Measurements from ENCODE around the gene USP4. TPM values are rescaled to one million over a fixed set of nuclear protein-coding genes. Genes with fewer than 3 reads are reported as not detected.
"Not testable (repeated sequence)": the region's sequence is repeated elsewhere in the genome, so short reads cannot be mapped to it uniquely, and the experiment has no call there.

Gene USP4
- total RNA-seq, 3 donors from 2014 or later = 26.3 to 32.8 (median 29.9) TPM

DNA sequence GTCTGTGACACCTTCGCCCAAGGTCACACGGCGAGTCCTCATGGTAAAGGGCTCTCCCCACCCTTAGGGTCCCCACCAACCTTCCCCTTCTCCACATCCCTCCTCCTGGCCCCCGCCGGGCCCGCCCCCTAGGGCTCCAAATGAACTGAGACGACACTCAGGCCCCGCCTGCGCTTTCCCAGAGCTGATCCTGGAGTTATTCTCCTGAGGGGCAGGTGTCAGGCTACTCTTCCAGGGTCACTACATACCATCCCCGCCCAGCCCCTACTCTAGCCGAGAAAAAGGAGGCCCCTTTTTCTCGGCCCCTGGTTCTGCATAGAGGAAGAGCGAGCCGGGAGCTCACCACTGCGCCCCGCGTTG lies 292 bp downstream of the USP4 start:
- H3K9me3 ChIP-seq = no peaks in the 10 kb centered on the region
- peaks cover 0 to 6% of the 10 kb centered on the region in 2 donors for H3K4me1 ChIP-seq
- peak overlapping the region; percentile 71 to 95 (median 88) for H3K4me3 ChIP-seq
- intact Hi-C loops (cut with DNase I; ENCODE audit: low total_unique reads) = no loop called here
- no peaks in the 10 kb centered on the region for H3K36me3 ChIP-seq
- TF ChIP-seq POLR2A (IDR thresholded peaks at IDR 0.05) (no peak), POLR2AphosphoS5 (IDR thresholded peaks at IDR 0.05) (no peak)
- TF ChIP-seq, protein P1, sequence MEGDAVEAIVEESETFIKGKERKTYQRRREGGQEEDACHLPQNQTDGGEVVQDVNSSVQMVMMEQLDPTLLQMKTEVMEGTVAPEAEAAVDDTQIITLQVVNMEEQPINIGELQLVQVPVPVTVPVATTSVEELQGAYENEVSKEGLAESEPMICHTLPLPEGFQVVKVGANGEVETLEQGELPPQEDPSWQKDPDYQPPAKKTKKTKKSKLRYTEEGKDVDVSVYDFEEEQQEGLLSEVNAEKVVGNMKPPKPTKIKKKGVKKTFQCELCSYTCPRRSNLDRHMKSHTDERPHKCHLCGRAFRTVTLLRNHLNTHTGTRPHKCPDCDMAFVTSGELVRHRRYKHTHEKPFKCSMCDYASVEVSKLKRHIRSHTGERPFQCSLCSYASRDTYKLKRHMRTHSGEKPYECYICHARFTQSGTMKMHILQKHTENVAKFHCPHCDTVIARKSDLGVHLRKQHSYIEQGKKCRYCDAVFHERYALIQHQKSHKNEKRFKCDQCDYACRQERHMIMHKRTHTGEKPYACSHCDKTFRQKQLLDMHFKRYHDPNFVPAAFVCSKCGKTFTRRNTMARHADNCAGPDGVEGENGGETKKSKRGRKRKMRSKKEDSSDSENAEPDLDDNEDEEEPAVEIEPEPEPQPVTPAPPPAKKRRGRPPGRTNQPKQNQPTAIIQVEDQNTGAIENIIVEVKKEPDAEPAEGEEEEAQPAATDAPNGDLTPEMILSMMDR (IDR thresholded peaks at IDR 0.05) = no peak
- H3K27ac ChIP-seq = peak overlapping the region; percentile 90 to 98
- DNase-seq (ENCODE audit: low spot score in 2 of 2) = peak in 1 of 2 donors; percentile 32
- H3K27me3 ChIP-seq = no peaks in the 10 kb centered on the region

DNA sequence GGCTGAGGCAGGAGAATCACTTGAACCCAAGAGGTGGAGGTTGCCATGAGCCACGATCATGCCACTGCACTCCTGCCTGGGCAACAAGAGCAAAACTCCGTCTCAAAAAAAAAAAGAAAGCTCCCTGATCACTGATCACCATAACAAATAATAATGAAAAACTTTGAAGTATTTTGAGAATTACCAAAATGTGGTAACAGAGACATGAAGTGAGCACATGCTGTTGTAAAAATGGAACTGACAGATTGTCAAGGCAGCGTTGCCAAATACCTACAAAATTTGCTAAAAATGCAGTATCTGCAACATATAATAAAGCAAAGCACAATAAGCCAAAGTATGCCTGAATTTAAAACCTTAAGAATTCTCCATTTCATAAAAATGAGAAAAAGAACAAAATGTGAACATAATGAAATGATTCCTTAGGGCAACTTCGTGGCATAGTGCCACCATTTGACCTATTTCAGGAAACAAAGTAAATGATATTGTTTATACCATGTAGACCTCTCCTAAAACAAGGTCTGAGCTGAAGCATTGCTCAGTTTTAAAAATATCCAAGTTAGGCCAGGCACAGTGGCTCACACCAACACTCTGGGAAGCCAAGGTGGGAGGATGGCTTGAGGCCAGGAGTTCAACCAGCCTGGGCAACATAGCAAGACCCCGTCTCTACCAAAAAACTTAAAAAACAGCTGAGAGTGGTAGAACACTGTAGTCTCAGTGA lies 5.8 kb downstream of the USP4 start:
- Histone ChIP-seq H3K4me1 (peaks cover 0 to 4% of the 10 kb centered on the region in 2 donors), H3K9me3 (no peaks in the 10 kb centered on the region), H3K36me3 (no peaks in the 10 kb centered on the region), H3K27ac (no peak overlapping the region), H3K4me3 (no peak overlapping the region), H3K27me3 (no peaks in the 10 kb centered on the region)
- DNase-seq (ENCODE audit: low spot score in 2 of 2) = no peak
- intact Hi-C loops (cut with DNase I; ENCODE audit: low total_unique reads) = no loop called here
- TF ChIP-seq, protein P1 (IDR thresholded peaks at IDR 0.05) = no peak
- no peak for TF ChIP-seq POLR2A (IDR thresholded peaks at IDR 0.05)

DNA sequence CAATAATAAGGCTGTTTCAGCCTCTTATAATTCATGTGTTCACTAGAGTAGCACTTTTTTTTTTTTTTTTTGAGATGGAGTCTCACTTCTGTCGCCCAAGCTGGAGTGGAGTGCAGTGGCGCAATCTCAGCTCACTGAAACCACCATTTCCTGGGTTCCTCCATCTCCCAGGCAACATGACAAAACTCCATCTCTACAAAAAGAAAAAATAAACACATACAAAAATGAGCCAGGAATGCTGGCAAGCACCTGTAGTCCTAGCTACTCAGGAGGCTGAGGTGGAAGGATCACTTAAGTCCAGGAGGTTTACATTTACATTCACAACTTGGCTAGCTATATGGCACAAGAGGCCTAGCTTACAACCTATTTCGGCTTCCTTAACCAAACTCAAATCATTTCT lies 6.8 kb downstream of the USP4 start:
- no peak for DNase-seq (ENCODE audit: low spot score in 2 of 2)
- no peaks in the 10 kb centered on the region for H3K9me3 ChIP-seq
- H3K36me3 ChIP-seq = no peaks in the 10 kb centered on the region
- TF ChIP-seq POLR2AphosphoS5 (IDR thresholded peaks at IDR 0.05) (no peak), POLR2A (IDR thresholded peaks at IDR 0.05) (no peak)
- TF ChIP-seq, protein P1 (IDR thresholded peaks at IDR 0.05) = no peak
- no peak overlapping the region for H3K4me3 ChIP-seq
- no peaks in the 10 kb centered on the region for H3K4me1 ChIP-seq
- intact Hi-C loops (cut with DNase I; ENCODE audit: low total_unique reads) = no loop called here
- H3K27ac ChIP-seq = no peak overlapping the region
- H3K27me3 ChIP-seq = no peaks in the 10 kb centered on the region

DNA sequence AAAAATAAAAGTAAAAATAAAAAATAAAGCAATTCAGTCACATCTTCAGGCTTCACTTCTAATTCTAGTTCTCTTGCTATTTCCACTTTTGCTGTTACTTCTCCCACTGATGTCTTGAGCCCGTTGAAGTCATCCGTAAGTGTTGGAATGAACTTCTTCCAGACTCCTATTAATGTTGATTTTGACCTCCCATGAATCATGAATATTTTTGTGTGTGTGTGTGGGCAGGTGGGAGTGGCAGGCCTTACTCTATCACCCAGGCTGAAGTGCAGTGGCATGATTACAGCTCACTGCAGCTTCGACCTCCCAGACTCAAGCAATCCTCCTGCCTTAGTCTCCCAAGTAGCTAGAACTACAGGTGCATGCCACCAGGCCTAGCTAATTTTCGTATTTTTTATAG lies 10.7 kb downstream of the USP4 start:
- no peak for TF ChIP-seq POLR2AphosphoS5 (IDR thresholded peaks at IDR 0.05)
- no peak for TF ChIP-seq POLR2A (IDR thresholded peaks at IDR 0.05)
- TF ChIP-seq, protein P1 (IDR thresholded peaks at IDR 0.05) = no peak
- DNase-seq (ENCODE audit: low spot score in 2 of 2) = no peak
- intact Hi-C loops (cut with DNase I; ENCODE audit: low total_unique reads) = no loop called here
- Histone ChIP-seq H3K36me3 (no peaks in the 10 kb centered on the region), H3K4me3 (no peak overlapping the region), H3K4me1 (no peaks in the 10 kb centered on the region), H3K27ac (no peak overlapping the region), H3K9me3 (no peaks in the 10 kb centered on the region), H3K27me3 (no peaks in the 10 kb centered on the region)

DNA sequence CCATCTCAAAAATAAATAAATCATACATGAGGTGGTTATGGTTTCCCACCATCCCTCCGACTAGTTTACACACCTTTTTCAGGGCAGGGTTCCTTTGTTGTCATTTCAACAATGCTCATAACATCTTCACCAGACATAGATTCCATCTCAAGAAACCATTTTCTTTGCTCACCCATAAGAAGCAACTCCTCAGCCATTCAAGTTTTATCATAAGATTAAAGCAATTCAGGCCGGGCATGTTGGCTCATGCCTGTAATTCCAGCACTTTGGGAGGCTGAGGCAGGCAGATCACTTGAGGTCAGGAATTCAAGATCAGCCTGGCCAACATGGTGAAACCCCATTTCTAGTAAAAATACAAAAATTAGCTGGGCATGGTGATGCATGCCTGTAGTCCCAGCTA lies 11.5 kb downstream of the USP4 start:
- DNase-seq (ENCODE audit: low spot score in 2 of 2); H3K4me3 ChIP-seq; H3K36me3 ChIP-seq; H3K4me1 ChIP-seq; H3K27me3 ChIP-seq; H3K9me3 ChIP-seq; intact Hi-C loops (cut with DNase I; ENCODE audit: low total_unique reads); H3K27ac ChIP-seq: not testable (repeated sequence)
